ENCODE results near the gene SEC14L5. TPM values are rescaled to one million over a fixed set of nuclear protein-coding genes. Genes with fewer than 3 reads are reported as not detected.

The SEC14L5 gene
- total and polyA plus RNA-seq, 2 experiments from 2014 or later: 2.6 to 5.9 TPM

- TF ChIP-seq JUNB (IDR thresholded peaks at IDR 0.05; ENCODE audit: unreplicated experiment) (no peak), STAT1 (IDR thresholded peaks at IDR 0.05; ENCODE audit: unreplicated experiment) (no peak), ETS1 (IDR thresholded peaks at IDR 0.05) (no peak), NANOG (IDR thresholded peaks at IDR 0.05; ENCODE audit: borderline replicate concordance) (no peak), ZNF331 (CRISPR knock-in tag; IDR thresholded peaks at IDR 0.05; ENCODE audit: low read depth) (no peak)
- TF ChIP-seq, protein P1, sequence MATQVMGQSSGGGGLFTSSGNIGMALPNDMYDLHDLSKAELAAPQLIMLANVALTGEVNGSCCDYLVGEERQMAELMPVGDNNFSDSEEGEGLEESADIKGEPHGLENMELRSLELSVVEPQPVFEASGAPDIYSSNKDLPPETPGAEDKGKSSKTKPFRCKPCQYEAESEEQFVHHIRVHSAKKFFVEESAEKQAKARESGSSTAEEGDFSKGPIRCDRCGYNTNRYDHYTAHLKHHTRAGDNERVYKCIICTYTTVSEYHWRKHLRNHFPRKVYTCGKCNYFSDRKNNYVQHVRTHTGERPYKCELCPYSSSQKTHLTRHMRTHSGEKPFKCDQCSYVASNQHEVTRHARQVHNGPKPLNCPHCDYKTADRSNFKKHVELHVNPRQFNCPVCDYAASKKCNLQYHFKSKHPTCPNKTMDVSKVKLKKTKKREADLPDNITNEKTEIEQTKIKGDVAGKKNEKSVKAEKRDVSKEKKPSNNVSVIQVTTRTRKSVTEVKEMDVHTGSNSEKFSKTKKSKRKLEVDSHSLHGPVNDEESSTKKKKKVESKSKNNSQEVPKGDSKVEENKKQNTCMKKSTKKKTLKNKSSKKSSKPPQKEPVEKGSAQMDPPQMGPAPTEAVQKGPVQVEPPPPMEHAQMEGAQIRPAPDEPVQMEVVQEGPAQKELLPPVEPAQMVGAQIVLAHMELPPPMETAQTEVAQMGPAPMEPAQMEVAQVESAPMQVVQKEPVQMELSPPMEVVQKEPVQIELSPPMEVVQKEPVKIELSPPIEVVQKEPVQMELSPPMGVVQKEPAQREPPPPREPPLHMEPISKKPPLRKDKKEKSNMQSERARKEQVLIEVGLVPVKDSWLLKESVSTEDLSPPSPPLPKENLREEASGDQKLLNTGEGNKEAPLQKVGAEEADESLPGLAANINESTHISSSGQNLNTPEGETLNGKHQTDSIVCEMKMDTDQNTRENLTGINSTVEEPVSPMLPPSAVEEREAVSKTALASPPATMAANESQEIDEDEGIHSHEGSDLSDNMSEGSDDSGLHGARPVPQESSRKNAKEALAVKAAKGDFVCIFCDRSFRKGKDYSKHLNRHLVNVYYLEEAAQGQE (IDR thresholded peaks at IDR 0.05; ENCODE audit: unreplicated experiment): no peak
- Mint-ChIP-seq H3K9me3 (no peaks in the 10 kb centered on the region; the same call in 2 of the 3 replicates), H3K27ac (no peak overlapping the region), H3K4me1 (0 out of 3 replicates have a peak, but pooled peaks cover 2% of the 10 kb centered on the region), H3K27me3 (ENCODE audit: insufficient read depth, low read depth, poor library complexity) (peaks cover 28% of the 10 kb centered on the region), H3K36me3 (ENCODE audit: low read depth) (peaks cover 10% of the 10 kb centered on the region; the same call in 2 of the 3 replicates), H3K4me3 (no peak overlapping the region)
- Histone ChIP-seq H2AFZ (no peak overlapping the region), H3K4me2 (no peak overlapping the region), H3K27me3 (ENCODE audit: insufficient read depth) (peaks cover 23% of the 10 kb centered on the region), H3K4me3 (no peak overlapping the region), H3K4me1 (ENCODE audit: insufficient read depth) (no peaks in the 10 kb centered on the region; the same call in 1 of the 2 replicates), H3K79me2 (replicated peaks; ENCODE audit: insufficient read depth) (no peaks in the 10 kb centered on the region), H3F3A (replicated peaks; ENCODE audit: low read depth) (no peaks in the 10 kb centered on the region), H3K27ac (ENCODE audit: low read depth) (no peak overlapping the region), H3K9me2 (ENCODE audit: insufficient read depth) (no peaks in the 10 kb centered on the region), H4K20me1 (replicated peaks; ENCODE audit: insufficient read depth) (no peaks in the 10 kb centered on the region), H3K36me3 (ENCODE audit: insufficient read depth) (0 out of 2 replicates have a peak, but pooled peaks cover 5% of the 10 kb centered on the region)
- ATAC-seq: no peak
- DNase-seq (ENCODE audit: low spot score): no peak
Measured at GRCh38 chr16:4989391-4990006, 31.4 kb downstream of the SEC14L5 start.

DNA sequence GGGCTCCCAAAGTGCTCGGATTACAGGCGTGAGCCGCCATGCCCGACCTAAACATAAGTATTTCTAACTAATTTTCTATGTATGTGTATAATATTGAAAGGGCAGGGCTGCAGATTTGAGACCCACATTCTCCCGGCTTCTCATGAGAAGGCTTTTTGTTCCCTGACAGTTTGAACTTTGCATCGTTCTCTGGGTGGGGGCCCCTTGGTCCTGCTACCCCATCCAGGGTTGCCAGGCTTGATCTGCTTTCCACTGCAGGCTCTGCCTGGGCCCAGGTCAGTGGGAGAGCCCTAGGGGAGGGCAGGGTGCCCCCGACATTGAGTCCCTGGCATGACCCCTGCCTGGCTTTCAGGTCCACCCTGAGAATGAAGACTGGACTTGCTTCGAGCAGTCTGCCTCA is 32.3 kb downstream of the SEC14L5 start:
- no peak for ATAC-seq
- Histone ChIP-seq H3K9me2 (ENCODE audit: insufficient read depth) (no peaks in the 10 kb centered on the region), H3K27ac (ENCODE audit: low read depth) (no peak overlapping the region), H3K27me3 (ENCODE audit: insufficient read depth) (peaks cover 23% of the 10 kb centered on the region), H3F3A (replicated peaks; ENCODE audit: low read depth) (no peaks in the 10 kb centered on the region), H2AFZ (no peak overlapping the region), H3K4me2 (no peak overlapping the region), H3K4me3 (no peak overlapping the region), H3K4me1 (ENCODE audit: insufficient read depth) (no peaks in the 10 kb centered on the region; the same call in 1 of the 2 replicates), H3K36me3 (ENCODE audit: insufficient read depth) (0 out of 2 replicates have a peak, but pooled peaks cover 5% of the 10 kb centered on the region), H4K20me1 (replicated peaks; ENCODE audit: insufficient read depth) (no peaks in the 10 kb centered on the region), H3K79me2 (replicated peaks; ENCODE audit: insufficient read depth) (no peaks in the 10 kb centered on the region)
- Mint-ChIP-seq H3K9me3 (no peaks in the 10 kb centered on the region; the same call in 2 of the 3 replicates), H3K4me3 (no peak overlapping the region), H3K27me3 (ENCODE audit: insufficient read depth, low read depth, poor library complexity) (peaks cover 28% of the 10 kb centered on the region), H3K4me1 (0 out of 3 replicates have a peak, but pooled peaks cover 2% of the 10 kb centered on the region), H3K27ac (no peak overlapping the region), H3K36me3 (ENCODE audit: low read depth) (peaks cover 10% of the 10 kb centered on the region; the same call in 2 of the 3 replicates)
- no peak for DNase-seq (ENCODE audit: low spot score)
- TF ChIP-seq ETS1 (IDR thresholded peaks at IDR 0.05): no peak
- no peak for TF ChIP-seq EZH2phosphoT487 (IDR thresholded peaks at IDR 0.05; ENCODE audit: unreplicated experiment)
